Kidney capillary endothelial cell (primary cell): ENCODE data around the gene EMC10.
"Not testable (repeated sequence)": the region's sequence is repeated elsewhere in the genome, so short reads cannot be mapped to it uniquely, and the experiment has no call there.

Experiments
- DNase-seq: peaks from one replicate; pipeline ENCODE4 v3.0.0-alpha.2; 2018; ENCODE audit warnings: low spot score

Gene EMC10

DNA sequence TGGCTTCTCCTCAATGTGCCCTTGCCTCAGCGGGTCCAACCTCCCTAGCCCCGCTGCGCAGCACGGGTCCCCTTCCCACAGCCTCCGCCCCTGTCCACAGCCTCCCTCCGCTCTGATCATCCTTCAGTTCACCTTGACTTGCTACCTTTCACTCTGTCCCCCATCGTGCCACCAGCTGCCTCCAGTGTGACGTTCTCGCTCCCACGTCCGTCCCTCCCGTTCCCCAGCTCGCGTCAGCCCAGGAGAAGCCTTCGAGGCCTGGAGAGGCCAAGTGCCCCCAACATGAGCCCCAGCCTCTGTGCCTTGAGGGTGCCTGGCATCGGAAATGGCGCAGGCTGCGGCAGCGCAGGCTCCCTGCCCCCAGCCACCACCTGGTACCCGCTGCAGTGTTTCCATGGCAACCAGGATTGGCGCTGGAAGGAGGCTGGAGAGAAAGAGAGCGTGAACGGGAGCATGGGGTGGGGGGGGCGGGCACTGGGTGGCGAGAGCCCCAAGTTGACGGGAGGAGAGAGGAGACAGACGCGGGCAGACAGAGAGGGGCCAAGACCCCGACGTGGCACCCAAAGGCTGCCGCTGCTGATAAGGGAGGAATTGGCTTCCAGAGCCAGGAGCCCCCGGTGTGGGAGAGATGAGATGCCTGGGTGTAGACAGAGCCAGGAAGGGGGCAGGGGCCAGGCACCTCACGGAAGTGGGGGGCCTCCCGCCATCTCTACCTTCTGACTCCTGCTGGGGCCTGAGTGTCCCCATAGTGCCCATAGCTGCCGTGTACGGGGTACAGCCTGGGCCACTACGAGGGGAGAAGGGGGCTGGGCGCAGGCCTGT lies 38.2 kb downstream of the EMC10 start:
- no peak for DNase-seq

DNA sequence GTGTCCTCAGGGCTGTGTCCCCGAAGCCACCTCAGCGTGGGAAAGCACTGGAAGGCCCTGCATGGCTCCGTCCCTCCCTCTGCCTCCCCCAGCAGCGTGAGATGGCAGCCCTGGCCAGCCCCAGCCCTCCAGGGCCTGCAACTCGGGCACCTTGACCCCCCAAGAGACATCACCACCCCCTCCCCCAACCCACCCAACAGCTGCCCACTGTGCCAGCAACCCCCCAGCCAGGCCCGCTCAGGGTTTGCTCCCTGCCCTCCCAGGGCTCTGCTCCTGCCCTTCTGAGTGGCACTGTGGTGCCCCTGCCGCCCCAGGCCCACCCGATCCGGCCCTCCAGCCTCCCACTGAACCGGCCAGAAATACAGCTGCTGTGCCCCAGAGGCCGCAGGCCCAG lies 38.9 kb downstream of the EMC10 start:
- DNase-seq: no peak

DNA sequence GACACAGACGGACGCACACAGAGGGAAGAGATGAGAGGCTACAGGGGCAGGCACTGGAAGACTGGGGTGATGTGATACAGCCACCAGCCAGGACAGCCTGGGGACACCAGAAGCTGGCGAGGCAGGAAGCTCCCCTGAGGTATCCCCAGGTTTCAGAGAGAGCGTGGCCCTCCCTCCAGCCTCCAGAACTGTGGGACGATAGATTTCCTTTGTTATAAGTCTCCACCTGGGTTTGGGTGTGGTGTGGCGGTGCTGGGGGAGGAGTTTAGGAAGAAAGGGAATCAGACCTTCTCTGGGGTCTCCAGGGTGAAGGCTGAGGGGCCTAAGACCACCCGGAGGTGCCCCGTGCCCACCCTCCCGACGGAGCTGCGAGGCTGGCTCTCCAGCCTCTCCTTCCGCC lies 40.1 kb downstream of the EMC10 start:
- DNase-seq: no peak

DNA sequence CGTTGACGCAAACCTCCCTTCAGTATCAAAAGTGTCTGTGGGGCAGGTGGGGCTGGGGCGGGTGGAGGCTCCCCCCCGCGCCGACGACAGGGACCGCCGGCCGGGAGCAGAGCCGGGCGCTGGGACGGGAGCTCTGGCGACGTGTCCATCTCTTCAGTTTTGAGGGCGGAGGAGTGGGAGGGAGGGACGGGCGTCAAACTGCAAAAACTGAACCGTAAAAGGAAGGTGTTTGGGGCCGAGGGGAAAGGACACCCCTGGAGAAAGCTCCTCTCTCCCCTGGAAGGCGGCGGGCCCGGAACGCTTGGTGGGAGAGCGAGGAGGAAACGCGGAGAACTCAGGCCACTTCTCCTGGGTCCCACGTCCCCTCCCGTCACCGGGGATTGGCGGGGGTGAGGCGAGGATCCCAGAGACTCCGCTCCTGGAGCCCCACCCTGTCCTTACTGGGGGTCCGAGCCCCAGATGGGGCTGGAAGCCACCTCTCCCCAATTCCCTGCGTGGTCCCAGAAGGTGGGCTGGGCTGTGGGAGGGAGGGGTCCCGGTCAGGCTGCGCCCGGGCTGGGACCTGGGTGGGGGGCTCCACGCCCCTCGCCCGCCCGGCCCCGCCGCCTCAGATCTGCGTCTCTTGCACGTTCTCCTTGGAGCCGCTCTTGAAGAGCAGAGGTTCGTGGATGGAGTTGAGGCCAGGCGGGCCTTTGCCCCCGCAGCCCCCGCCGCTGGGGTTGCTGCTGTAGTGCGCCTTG lies 40.8 kb downstream of the EMC10 start:
- DNase-seq: no peak

DNA sequence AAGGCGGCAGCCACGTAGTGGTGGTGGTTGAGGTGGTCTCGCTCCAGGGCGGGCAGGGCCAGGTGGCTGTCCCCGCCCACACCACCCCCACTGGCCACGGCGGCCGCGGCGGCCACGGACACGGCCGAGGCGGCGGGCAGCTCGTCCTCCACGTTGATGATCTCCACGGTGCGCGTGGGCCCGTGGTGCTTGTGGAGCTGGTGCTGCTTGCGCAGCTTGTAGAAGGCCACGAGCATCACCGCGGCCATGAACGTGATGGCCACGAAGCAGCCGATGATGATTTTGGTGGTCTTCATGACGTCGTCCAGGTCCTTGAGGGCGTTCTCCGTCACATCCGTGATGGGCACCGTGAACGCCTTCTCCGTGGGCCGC lies 41.4 kb downstream of the EMC10 start:
- no peak for DNase-seq

DNA sequence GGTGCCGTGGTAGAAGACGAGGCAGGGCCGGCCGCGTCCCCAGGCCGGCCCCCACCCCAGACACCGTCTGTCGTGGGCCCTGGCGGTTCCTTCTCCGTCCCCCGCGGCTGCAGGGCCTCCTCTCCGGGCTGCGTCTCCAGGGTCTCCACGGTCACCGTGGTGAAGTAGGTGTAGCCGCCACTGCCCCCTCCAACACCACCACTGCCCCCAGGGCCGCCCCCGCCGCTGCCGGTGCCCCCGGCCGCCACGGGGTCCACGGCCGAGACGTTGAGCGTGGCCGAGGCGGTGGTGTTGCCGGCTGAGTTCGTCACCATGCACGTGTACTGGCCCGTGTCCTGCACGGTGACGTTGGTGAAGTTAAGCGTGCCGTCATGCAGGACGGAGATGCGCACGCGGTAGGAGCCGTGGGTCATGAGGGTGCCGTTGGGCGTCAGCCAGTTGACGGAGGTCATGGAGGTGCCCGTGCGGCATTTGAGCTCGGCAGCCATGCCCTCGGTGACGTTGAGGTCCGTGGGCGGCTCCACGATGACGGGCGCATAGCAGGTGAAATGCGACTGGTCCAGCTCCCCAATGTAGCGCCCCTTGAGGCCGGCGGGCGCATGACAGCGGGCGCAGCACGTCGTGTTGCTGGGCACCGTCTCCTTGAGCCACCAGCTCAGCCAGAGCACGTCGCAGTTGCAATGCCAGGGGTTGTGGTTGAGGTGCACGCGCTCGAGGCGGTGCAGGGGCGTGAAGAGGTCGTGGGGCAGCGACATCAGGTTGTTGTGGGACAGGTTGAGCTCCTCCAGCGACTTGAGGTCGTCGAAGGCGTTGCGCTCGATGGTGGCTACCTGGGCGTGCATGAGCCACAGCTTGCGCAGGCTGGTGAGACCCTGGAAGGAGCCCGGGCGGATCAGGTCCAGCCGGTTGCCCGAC lies 42.0 kb downstream of the EMC10 start:
- no peak for DNase-seq

DNA sequence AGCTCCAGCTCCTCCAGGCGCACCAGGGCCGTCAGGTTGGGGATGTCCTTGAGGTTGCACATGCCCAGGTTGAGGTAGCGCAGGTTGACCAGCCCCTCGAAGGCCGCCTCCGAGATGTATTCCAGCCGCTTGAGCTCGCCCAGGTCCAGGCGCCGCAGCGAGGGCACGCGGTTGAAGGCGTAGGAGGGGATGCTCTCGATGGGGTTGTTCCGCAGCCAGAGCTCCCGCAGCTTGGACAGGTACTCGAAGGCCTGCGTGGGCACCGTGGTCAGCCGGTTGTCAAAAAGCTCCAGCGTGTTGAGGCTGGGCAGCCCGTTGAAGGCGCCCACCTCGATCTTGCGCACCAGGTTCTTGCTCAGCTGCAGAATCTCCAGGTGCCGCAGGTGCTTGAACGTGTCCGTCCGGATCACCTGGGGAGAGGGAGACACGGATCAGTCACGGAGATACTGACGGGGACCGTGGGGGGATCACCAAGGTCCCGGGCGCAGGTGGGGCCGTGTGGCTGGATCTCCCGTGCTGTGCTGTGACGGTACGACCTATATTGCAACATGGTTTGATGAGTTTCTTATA lies 42.8 kb downstream of the EMC10 start:
- no peak for DNase-seq

DNA sequence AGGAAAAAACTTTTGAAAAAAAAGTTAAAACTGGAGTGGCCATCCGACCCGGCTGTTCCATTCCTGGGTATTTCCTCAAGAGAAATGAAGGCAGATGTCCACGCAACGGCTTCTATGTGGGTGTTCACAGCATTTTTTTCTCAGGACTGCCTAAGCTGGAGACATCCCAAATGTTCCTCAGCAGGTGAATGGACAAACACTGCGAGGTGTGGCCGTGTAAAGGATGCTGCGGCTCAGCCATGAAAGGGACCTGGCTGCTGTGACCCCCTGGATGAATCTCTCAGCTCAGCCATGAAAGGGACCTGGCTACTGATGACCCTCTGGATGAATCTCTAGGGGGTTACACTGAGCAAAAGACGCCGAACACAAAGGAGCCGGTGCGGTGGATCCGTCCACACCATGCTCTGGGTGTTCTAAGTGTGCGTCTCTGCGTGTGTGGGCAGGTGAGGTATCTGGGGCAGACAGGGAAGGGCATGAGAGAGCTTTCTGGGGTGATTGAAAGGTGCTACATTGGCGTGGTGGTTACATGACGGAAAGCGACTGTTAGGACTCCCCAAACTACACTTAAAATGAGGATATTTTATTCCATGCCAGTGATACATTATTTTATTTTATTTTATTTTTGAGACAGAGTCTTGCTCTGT lies 44.6 kb downstream of the EMC10 start:
- DNase-seq: no peak

DNA sequence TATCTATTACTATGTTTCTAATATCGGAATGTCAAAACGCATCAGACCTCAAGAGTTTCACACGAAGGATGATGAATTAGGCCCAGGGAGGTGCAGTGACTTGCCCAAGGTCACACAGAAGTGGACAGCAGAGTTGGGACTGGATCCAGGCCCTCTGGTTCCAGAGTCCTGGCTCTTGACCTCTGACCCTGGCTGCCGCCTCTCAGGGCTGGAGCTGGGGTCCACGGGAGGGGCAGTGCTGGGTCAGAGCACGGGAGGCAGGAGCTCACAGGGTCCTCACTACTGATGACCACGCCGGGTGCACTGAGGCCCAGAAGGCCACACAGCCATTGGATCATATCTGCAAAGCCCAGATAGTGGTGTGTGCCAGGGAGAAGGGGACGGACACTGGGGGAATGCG lies 46.6 kb downstream of the EMC10 start:
- no peak for DNase-seq

DNA sequence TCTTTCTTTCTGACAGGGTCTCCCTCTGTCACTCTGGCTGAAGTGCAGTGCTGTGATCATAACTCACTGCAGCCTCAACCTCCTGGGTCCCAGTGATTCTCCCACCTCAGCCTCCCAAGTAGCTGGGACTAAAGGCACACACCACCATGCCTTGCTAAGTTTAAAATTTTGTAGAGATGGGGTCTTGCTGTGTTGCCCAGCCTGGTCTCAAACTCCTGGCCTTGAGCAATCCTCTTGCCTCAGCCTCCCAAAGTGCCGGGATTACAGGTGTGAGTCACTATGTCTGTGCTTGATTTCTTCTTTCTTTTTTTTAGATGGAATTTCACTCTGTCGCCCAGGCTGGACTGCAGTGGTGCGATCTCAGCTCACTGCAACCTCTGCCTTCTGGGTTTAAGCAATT lies 51.7 kb downstream of the EMC10 start:
- not testable (repeated sequence) for DNase-seq

DNA sequence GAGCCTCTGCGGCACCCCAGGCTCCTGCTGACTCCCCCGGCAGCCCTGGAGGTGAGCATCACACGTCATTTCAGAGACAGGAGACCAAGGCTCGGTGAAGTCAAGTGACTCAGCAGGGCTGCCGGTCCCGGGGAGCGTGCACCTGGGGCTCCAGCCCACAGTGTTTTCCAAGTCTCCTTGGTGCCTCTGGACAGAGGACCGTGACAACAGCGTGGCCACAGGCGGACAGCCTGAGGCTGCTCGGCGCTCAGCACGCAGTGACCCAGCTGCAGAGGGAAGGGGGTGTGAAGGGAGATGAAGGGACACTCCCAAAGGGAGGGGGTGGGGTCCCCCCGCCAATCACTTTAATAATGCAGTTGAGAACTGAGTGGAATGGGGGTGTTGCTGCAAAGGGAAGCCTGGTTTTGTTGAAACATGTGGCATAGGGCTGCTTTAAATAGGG lies 54.9 kb downstream of the EMC10 start:
- no peak for DNase-seq

DNA sequence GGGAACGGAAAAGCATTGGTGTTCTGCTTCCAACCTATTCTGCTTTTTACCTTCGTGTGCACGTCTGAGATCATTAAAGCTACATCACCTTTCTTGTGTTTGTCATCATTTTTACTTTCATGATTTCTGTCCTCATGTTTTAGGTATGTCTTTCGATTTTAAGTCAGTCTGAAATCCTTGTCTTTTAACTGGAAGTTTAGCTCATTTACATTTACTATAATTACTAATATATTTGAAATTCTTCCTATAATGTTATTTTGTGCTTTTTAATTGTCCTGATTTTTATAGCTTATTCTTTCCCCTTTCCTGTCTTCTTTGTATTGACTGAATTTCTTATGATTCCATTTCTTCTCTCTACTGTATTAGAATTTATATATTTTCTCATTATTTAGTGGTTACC lies 56.6 kb downstream of the EMC10 start:
- DNase-seq: no peak

DNA sequence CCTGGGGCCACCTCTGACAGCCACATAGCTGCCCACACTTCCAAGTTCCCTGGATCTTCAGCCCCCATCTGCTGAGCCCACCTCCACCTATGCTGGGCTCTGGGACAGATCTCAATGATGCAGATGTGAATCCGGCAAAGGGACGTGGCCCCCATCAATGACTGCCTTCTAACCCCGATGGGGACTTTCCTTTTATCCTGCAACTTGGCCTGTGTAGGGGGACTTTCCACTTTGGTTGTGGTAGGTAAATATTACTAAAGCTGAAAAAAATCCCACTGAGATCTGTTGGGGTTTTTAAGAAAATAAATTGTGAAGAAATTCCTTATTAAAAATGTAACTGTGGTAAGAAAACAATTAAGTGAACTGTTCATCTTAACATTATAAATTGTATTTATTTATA lies 58.2 kb downstream of the EMC10 start:
- DNase-seq: no peak

DNA sequence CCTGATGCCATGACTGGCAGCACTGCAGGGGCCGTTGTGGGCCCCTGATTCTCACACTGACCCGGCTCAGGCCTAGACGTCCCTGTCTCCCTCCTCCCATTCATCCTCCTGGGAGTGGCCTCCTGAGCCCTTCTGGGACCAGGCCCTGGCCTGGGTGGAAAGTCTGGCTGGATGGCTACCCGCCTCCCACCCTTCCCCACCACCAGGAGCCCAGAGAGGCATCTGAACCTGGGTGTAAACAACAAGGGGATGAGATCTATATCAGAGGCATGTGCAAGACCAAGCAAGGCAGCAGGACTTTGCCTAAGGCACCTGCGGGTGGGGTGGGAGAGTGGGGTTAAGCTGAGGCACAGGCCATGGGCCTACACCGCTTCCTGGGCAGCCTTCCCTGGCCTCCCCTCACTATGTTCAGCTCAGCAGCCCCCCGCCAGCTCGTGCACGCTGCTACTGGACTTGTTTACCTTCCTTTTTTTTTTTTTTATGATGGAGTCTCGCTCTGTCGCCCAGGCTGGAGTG lies 59.4 kb downstream of the EMC10 start:
- no peak for DNase-seq

DNA sequence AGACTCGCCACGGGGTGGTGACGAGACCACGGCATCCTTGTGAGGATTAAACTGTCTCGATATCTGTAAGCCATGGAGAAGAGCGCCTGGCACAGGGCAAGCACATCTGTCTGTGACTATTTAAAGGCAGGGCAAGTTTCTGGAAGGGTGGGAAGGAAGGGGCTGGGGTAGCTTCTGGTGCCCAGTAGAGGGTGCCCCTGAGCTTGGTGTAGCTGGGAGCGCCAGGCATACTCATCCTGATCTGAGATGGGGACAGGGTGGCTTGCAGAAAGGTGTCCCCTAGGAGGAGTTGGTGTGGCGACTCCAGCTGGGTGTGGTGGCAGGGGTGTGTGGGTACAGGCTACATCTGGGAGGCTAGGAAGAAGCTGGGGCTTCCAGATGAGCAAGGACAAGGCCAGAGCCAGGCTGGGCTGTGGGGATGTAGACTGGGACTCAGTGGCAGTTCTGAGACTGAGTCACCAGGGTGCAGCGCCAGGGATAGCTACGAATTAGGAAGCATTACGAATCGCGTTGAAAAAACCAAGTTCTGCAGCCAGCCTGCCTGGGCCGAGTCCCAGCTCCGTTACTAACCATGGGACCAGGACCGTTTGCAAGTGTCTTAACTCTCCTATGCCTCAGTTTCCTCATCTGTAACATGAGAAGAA lies 60.5 kb downstream of the EMC10 start:
- DNase-seq: no peak

DNA sequence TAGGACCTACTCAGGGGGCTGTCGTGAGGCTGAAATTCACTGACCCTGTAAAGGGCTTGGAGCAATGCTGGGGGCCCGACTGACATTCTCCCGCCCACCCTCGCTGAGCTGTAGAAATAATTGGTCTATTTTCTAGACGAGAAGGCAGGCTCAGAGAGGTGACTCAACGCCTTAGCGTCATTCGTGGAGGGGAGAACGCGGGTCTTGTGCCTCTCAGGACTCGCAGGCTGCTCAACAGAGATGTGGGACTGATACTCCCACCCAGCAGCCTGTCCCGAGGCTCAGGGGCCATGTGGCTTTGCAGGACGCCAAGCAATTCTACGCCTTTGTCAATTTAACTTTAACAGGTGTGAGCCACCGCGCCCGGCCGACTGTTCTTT lies 61.0 kb downstream of the EMC10 start:
- DNase-seq: no peak

DNA sequence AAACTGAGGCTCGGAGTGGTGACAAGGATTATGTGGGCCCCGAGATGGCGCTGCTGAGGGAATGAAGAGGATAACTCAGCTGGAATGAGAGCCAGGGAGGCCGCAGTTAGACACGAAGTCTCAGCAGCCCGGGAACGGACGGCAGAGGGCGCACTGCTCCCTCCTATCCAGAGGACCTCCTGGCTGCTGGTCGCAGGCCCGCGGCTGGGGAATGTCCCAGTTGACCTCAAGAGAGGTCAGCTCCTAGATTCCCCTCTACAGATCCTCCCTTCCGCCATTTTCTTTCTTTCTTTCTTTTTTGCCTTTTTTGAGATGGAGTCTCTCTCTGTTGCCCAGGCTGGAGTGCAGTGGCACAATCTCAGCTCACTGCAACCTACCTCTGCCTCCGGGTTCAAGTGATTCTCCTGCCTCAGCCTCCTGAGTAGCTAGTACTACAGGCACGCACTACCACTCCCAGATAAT lies 61.5 kb downstream of the EMC10 start:
- peak; percentile 74 for DNase-seq
